OCI-LY1 (cell line): ENCODE measurements around the gene B3GNT9.

Source experiments
- EZH2 ChIP-seq: fragments of 200-600 bp; sonication (generic), shearing (Covaris generic); IDR thresholded peaks from 2 replicates; pipeline ENCODE4 v1.8.0; 2017; ENCODE audit warnings: borderline replicate concordance, mixed run types, mild to moderate bottlenecking, antibody characterized with exemption, low read length, moderate library complexity, mixed read lengths
- TF ChIP-seq, protein P1 (sequence below): fragments of 200-600 bp; sonication (generic), shearing (Covaris generic); IDR thresholded peaks from 2 replicates; pipeline ENCODE4 v1.5.1; 2017; ENCODE audit warnings: mild to moderate bottlenecking, antibody characterized with exemption, low read length, moderate library complexity, mixed read lengths

DNA sequence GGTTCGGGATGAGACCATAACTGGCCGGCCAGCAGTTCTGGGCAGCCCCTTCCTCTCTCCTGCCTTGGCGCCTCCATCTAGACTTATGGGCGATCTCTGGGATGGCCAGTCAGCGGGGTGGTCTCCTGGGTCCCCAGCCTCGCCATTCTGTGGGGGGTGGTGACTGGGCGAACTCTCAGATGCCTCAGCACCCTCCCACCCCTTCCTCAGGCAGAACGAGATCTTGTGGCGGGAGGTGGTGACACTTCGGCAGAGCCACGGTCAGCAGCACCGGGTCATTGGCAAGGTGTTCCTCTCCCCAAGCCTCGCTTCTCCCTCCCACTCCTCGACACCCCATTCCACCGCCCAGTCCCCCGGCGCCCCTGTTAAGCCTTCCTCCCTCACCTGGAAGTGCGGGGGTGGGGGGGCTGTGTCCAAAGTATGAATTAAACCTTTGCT is 15.3 kb upstream of the B3GNT9 start:
- TF ChIP-seq, protein P1, sequence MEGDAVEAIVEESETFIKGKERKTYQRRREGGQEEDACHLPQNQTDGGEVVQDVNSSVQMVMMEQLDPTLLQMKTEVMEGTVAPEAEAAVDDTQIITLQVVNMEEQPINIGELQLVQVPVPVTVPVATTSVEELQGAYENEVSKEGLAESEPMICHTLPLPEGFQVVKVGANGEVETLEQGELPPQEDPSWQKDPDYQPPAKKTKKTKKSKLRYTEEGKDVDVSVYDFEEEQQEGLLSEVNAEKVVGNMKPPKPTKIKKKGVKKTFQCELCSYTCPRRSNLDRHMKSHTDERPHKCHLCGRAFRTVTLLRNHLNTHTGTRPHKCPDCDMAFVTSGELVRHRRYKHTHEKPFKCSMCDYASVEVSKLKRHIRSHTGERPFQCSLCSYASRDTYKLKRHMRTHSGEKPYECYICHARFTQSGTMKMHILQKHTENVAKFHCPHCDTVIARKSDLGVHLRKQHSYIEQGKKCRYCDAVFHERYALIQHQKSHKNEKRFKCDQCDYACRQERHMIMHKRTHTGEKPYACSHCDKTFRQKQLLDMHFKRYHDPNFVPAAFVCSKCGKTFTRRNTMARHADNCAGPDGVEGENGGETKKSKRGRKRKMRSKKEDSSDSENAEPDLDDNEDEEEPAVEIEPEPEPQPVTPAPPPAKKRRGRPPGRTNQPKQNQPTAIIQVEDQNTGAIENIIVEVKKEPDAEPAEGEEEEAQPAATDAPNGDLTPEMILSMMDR: no peak
- TF ChIP-seq EZH2: no peak
